ENCODE results near the gene DCLK1.

DCLK1 gene

GRCh38 chr13:35886332-35887114 lies 244.7 kb downstream of the DCLK1 start:
- peaks cover 5% of the 10 kb centered on the region for H3K27me3 ChIP-seq (ENCODE audit: insufficient read depth, poor library complexity, severe bottlenecking)
- no peak overlapping the region for H3K4me3 ChIP-seq (replicated peaks; ENCODE audit: insufficient read depth, low read length)
- DNase-seq (ENCODE audit: low read depth in 1 of 2, low spot score in 1 of 2) = no peak
- no peak for TF ChIP-seq GABPA (IDR thresholded peaks at IDR 0.05; ENCODE audit: low read depth)
- no peak for TF ChIP-seq SPI1 (IDR thresholded peaks at IDR 0.05; ENCODE audit: borderline replicate concordance, low read depth)
- TF ChIP-seq, protein P1, sequence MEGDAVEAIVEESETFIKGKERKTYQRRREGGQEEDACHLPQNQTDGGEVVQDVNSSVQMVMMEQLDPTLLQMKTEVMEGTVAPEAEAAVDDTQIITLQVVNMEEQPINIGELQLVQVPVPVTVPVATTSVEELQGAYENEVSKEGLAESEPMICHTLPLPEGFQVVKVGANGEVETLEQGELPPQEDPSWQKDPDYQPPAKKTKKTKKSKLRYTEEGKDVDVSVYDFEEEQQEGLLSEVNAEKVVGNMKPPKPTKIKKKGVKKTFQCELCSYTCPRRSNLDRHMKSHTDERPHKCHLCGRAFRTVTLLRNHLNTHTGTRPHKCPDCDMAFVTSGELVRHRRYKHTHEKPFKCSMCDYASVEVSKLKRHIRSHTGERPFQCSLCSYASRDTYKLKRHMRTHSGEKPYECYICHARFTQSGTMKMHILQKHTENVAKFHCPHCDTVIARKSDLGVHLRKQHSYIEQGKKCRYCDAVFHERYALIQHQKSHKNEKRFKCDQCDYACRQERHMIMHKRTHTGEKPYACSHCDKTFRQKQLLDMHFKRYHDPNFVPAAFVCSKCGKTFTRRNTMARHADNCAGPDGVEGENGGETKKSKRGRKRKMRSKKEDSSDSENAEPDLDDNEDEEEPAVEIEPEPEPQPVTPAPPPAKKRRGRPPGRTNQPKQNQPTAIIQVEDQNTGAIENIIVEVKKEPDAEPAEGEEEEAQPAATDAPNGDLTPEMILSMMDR (IDR thresholded peaks at IDR 0.05; ENCODE audit: insufficient read depth, low read length) = no peak
- TF ChIP-seq, protein P2, sequence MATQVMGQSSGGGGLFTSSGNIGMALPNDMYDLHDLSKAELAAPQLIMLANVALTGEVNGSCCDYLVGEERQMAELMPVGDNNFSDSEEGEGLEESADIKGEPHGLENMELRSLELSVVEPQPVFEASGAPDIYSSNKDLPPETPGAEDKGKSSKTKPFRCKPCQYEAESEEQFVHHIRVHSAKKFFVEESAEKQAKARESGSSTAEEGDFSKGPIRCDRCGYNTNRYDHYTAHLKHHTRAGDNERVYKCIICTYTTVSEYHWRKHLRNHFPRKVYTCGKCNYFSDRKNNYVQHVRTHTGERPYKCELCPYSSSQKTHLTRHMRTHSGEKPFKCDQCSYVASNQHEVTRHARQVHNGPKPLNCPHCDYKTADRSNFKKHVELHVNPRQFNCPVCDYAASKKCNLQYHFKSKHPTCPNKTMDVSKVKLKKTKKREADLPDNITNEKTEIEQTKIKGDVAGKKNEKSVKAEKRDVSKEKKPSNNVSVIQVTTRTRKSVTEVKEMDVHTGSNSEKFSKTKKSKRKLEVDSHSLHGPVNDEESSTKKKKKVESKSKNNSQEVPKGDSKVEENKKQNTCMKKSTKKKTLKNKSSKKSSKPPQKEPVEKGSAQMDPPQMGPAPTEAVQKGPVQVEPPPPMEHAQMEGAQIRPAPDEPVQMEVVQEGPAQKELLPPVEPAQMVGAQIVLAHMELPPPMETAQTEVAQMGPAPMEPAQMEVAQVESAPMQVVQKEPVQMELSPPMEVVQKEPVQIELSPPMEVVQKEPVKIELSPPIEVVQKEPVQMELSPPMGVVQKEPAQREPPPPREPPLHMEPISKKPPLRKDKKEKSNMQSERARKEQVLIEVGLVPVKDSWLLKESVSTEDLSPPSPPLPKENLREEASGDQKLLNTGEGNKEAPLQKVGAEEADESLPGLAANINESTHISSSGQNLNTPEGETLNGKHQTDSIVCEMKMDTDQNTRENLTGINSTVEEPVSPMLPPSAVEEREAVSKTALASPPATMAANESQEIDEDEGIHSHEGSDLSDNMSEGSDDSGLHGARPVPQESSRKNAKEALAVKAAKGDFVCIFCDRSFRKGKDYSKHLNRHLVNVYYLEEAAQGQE (IDR thresholded peaks at IDR 0.05; ENCODE audit: insufficient replicate concordance, low read depth) = no peak
- no peak for TF ChIP-seq POLR2AphosphoS5 (IDR thresholded peaks at IDR 0.05; ENCODE audit: low read depth)
- no peak overlapping the region for H3K27ac ChIP-seq (replicated peaks)

- TF ChIP-seq, protein P1 (IDR thresholded peaks at IDR 0.05; ENCODE audit: insufficient read depth, low read length) = no peak
- Histone ChIP-seq H3K27ac (replicated peaks) (no peak overlapping the region), H3K4me3 (replicated peaks; ENCODE audit: insufficient read depth, low read length) (no peak overlapping the region), H3K27me3 (ENCODE audit: insufficient read depth, poor library complexity, severe bottlenecking) (peaks cover 8% of the 10 kb centered on the region)
- no peak for DNase-seq (ENCODE audit: low read depth in 1 of 2, low spot score in 1 of 2)
Observed at GRCh38 chr13:35884211-35884760, 246.9 kb downstream of the DCLK1 start.

DNA sequence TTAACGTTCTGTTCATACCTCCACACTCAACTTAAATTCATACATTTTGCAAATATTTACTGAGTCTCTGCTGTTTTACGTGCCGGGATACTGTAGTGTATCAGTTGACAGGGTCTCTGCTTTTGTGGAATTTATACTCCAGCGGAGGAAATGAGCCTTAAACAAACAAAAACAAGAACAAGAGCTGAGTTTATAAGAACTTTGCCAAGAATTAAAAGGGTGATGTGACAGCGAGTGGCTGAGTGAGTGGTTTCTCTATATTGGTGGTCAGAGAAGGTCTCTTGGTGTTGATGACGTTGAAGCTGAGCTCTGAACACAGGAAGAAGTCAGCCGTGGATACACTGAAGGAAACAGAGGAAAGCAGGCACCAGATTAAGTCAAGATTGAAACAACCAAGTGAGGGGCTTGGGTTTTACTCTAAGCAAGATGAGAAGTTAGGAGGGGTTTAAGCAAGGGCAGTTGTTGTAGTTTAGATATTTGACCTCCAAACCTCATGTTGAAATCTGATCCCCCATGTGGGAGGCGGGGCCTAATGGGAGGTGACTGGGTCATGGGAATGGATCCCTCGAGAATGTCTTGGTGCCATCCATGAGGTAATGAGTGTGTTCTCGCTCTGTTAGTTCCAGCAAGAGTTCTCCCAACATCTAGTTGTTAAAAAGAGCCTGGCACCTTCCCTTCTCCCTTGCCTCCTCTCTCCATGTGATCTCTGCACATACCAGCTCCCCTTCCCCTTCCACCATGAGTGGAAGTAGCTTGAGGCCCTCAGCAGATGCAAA lies 248.3 kb downstream of the DCLK1 start:
- Histone ChIP-seq H3K4me3 (replicated peaks; ENCODE audit: insufficient read depth, low read length) (no peak overlapping the region), H3K27ac (replicated peaks) (no peak overlapping the region), H3K27me3 (ENCODE audit: insufficient read depth, poor library complexity, severe bottlenecking) (peaks cover 10% of the 10 kb centered on the region)
- no peak for DNase-seq (ENCODE audit: low read depth in 1 of 2, low spot score in 1 of 2)
- TF ChIP-seq GABPA (IDR thresholded peaks at IDR 0.05; ENCODE audit: low read depth) = no peak
- no peak for TF ChIP-seq POLR2AphosphoS5 (IDR thresholded peaks at IDR 0.05; ENCODE audit: low read depth)
- no peak for TF ChIP-seq SPI1 (IDR thresholded peaks at IDR 0.05; ENCODE audit: borderline replicate concordance, low read depth)
- TF ChIP-seq, protein P2 (IDR thresholded peaks at IDR 0.05; ENCODE audit: insufficient replicate concordance, low read depth) = no peak
- TF ChIP-seq, protein P1 (IDR thresholded peaks at IDR 0.05; ENCODE audit: insufficient read depth, low read length) = no peak
